Panc1 (cell line): ENCODE results near the gene BRD4. TPM values are rescaled to one million over a fixed set of nuclear protein-coding genes. Genes with fewer than 3 reads are reported as not detected.
"Not testable (repeated sequence)": the region's sequence is repeated elsewhere in the genome, so short reads cannot be mapped to it uniquely, and the experiment has no call there.

Experiments used
- ATAC-seq: fragments of 200-7000 bp; cut with Tn5 transposase; 2 replicates; pipeline ENCODE4 v1.9.1; 2020; ENCODE audit warnings: mild to moderate bottlenecking, moderate library complexity
- BruUV-seq: library from RNA; stranded (reverse); fragments of 400-500 nt; replicated peaks from 2 replicates; lab custom pipeline; 2021; lab: Mats Ljungman, UMichigan
- CTCF ChIA-PET: fragments of 300-600 bp; sonication (Branson Sonifier 250); formaldehyde crosslinking; loops from one replicate; lab custom pipeline; 2022; ENCODE audit warnings: antibody characterized with exemption; lab: Charles Lee
- POLR2A ChIA-PET: fragments of 300-600 bp; sonication (Branson Sonifier 250); formaldehyde crosslinking; loops from one replicate; lab custom pipeline; 2022; ENCODE audit warnings: antibody characterized with exemption; lab: Charles Lee
- DNase-seq: peaks from one replicate; pipeline ENCODE4 v3.0.0-alpha.2; 2010; ENCODE audit warnings: low read depth, low spot score
- H3K27ac ChIP-seq: 2 replicates; pipeline ENCODE4 v1.5.1; 2011; ENCODE audit warnings: mild to moderate bottlenecking, low read length, inconsistent platforms
- H3K27me3 ChIP-seq: fragments of 200-500 bp; sonication (Bioruptor generic); 2 replicates; pipeline ENCODE4 v1.6.0; 2014; ENCODE audit warnings: low read length, inconsistent platforms; ENCODE audit not compliant: control insufficient read depth, insufficient read depth
- H3K36me3 ChIP-seq: fragments of 200-500 bp; sonication (Bioruptor generic); 2 replicates; pipeline ENCODE4 v1.5.1; 2014; ENCODE audit warnings: inconsistent platforms, mild to moderate bottlenecking, low read length, moderate library complexity; ENCODE audit not compliant: control insufficient read depth, insufficient read depth
- H3K4me1 ChIP-seq: 2 replicates; pipeline ENCODE4 v1.5.1; 2011; ENCODE audit warnings: inconsistent platforms, mild to moderate bottlenecking, low read length, moderate library complexity; ENCODE audit not compliant: control insufficient read depth, insufficient read depth
- H3K4me3 ChIP-seq, 2 experiments: 2 replicates each; pipeline ENCODE4 v1.5.1; 2011 to 2012; ENCODE audit warnings: low read depth in 2 of 2, low read length in 2 of 2, mild to moderate bottlenecking in 2 of 2, inconsistent platforms in 1 of 2, moderate library complexity in 1 of 2
- H3K9me3 ChIP-seq: fragments of 200-500 bp; sonication (Bioruptor generic); 2 replicates; pipeline ENCODE4 v1.5.1; 2014; ENCODE audit warnings: low read depth, mild to moderate bottlenecking, inconsistent platforms, low read length, moderate library complexity; ENCODE audit not compliant: control insufficient read depth, insufficient read depth
- POLR2AphosphoS5 ChIP-seq: IDR thresholded peaks from 2 replicates; pipeline ENCODE4 v1.6.1; 2012; ENCODE audit warnings: mild to moderate bottlenecking, low read depth, low read length, moderate library complexity
- SIN3A ChIP-seq: IDR thresholded peaks from 2 replicates; pipeline ENCODE4 v1.6.1; 2012; ENCODE audit warnings: low read depth, mild to moderate bottlenecking, low read length, moderate library complexity, borderline replicate concordance; ENCODE audit not compliant: insufficient read depth
- TCF7L2 ChIP-seq: IDR thresholded peaks from 2 replicates; pipeline ENCODE4 v1.6.1; 2011; ENCODE audit warnings: mild to moderate bottlenecking, low read depth, low read length, inconsistent platforms
- in situ Hi-C: cut with HindIII; loops from 2 replicates; pipeline ENCODE4 v1.10.0; 2016; ENCODE audit warnings: low sequenced_read_pairs, low pct_unique_long_range_greater_than_20kb
- intact Hi-C: fragments of 100-400 bp; cut with micrococcal nuclease; formaldehyde crosslinking; loops from one replicate; pipeline ENCODE4 v1.10.0; 2022; ENCODE audit not compliant: unreplicated experiment
- total RNA-seq: library from RNA; stranded (reverse); gene quantifications from one replicate; pipeline ENCODE4 v1.2.1, GENCODE V29; 2021; ENCODE audit not compliant: unreplicated experiment
- TF ChIP-seq, protein P1 (sequence below): fragments of 450-650 bp; IDR thresholded peaks from 2 replicates; pipeline ENCODE4 v1.5.1; 2017; ENCODE audit warnings: mild to moderate bottlenecking
- TF ChIP-seq, protein P2 (sequence below), 2 experiments: IDR thresholded peaks; 2 replicates each; pipeline ENCODE4 v1.6.1; 2011 to 2012; ENCODE audit warnings: low read depth in 2 of 2, control low read depth in 1 of 2, low read length in 1 of 2, mild to moderate bottlenecking in 1 of 2, moderate library complexity in 1 of 2; ENCODE audit not compliant: insufficient read depth in 1 of 2

The BRD4 gene
- total RNA-seq, 1 experiment from 2014 or later = 102 TPM

DNA sequence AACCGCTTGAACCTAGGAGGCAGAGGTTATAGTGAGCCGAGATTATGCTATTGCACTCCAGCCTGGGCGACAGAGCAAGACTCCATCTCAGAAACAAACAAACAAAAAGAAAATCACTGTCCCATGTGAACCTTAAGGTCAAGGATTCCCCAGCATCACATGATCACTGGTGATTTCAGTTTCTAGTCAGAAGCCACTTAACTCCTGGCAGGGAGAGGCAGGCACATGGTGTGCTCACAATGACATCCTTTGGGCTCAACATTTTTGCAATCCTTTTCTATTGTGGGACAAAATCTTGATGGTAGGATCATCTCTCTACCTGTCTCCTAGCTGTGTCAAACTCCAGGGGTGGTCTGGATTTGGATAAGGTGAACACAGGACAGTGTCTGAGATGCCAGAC lies 35.1 kb upstream of the BRD4 start:
- ATAC-seq (no peak), DNase-seq (no peak)
- ChIA-PET POLR2A (no interaction called here), CTCF (no interaction called here)
- Histone ChIP-seq H3K4me1 (no peaks in the 10 kb centered on the region), H3K27me3 (no peaks in the 10 kb centered on the region), H3K27ac (no peak overlapping the region), H3K9me3 (no peaks in the 10 kb centered on the region), H3K36me3 (no peaks in the 10 kb centered on the region), H3K4me3 (no peak overlapping the region)
- intact Hi-C loops (no loop called here), in situ Hi-C loops (no loop called here)
- TF ChIP-seq, protein P1, sequence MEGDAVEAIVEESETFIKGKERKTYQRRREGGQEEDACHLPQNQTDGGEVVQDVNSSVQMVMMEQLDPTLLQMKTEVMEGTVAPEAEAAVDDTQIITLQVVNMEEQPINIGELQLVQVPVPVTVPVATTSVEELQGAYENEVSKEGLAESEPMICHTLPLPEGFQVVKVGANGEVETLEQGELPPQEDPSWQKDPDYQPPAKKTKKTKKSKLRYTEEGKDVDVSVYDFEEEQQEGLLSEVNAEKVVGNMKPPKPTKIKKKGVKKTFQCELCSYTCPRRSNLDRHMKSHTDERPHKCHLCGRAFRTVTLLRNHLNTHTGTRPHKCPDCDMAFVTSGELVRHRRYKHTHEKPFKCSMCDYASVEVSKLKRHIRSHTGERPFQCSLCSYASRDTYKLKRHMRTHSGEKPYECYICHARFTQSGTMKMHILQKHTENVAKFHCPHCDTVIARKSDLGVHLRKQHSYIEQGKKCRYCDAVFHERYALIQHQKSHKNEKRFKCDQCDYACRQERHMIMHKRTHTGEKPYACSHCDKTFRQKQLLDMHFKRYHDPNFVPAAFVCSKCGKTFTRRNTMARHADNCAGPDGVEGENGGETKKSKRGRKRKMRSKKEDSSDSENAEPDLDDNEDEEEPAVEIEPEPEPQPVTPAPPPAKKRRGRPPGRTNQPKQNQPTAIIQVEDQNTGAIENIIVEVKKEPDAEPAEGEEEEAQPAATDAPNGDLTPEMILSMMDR = no peak
- TF ChIP-seq TCF7L2 = no peak
- no peak for TF ChIP-seq POLR2AphosphoS5
- no peak for TF ChIP-seq SIN3A
- TF ChIP-seq, protein P2, sequence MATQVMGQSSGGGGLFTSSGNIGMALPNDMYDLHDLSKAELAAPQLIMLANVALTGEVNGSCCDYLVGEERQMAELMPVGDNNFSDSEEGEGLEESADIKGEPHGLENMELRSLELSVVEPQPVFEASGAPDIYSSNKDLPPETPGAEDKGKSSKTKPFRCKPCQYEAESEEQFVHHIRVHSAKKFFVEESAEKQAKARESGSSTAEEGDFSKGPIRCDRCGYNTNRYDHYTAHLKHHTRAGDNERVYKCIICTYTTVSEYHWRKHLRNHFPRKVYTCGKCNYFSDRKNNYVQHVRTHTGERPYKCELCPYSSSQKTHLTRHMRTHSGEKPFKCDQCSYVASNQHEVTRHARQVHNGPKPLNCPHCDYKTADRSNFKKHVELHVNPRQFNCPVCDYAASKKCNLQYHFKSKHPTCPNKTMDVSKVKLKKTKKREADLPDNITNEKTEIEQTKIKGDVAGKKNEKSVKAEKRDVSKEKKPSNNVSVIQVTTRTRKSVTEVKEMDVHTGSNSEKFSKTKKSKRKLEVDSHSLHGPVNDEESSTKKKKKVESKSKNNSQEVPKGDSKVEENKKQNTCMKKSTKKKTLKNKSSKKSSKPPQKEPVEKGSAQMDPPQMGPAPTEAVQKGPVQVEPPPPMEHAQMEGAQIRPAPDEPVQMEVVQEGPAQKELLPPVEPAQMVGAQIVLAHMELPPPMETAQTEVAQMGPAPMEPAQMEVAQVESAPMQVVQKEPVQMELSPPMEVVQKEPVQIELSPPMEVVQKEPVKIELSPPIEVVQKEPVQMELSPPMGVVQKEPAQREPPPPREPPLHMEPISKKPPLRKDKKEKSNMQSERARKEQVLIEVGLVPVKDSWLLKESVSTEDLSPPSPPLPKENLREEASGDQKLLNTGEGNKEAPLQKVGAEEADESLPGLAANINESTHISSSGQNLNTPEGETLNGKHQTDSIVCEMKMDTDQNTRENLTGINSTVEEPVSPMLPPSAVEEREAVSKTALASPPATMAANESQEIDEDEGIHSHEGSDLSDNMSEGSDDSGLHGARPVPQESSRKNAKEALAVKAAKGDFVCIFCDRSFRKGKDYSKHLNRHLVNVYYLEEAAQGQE (IDR thresholded peaks at IDR 0.05; ENCODE audit: insufficient read depth in 1 of 2, low read depth in 2 of 2, low read length in 1 of 2) = no peak
- no TSS peak for BruUV-seq

DNA sequence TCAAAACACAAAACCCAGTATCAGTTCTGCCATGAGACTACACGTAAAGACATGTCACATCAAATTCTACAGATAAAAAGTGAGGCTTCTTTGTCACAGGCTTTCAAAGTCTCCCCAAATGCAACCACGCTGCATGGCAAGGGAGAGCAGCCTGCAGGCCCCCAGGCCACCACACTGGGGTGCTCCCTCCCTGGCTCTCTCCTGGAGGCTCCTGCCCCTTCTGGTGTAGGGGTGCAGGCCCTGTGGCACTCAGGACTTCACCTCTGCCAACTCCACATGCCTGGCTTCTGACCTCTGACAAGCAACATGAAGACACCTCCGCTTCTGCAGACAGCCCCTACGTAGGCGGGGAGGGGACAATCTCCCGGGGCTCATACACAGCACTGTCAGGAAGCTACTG lies 32.9 kb upstream of the BRD4 start:
- Histone ChIP-seq H3K4me3 (no peak overlapping the region), H3K9me3 (no peaks in the 10 kb centered on the region), H3K36me3 (0 out of 2 replicates have a peak, but pooled peaks cover 2% of the 10 kb centered on the region), H3K4me1 (no peaks in the 10 kb centered on the region), H3K27me3 (no peaks in the 10 kb centered on the region), H3K27ac (no peak overlapping the region)
- intact Hi-C loops (no loop called here), in situ Hi-C loops (no loop called here)
- ATAC-seq (no peak), DNase-seq (no peak)
- ChIA-PET CTCF (no interaction called here), POLR2A (interaction anchor here (0.6 kb wide), 1 partner anchor 15 kb away, joined by 5 read pairs; no protein-coding TSS in a partner anchor)
- no TSS peak for BruUV-seq
- TF ChIP-seq SIN3A = no peak
- no peak for TF ChIP-seq POLR2AphosphoS5
- TF ChIP-seq, protein P1 = no peak
- TF ChIP-seq, protein P2 (IDR thresholded peaks at IDR 0.05; ENCODE audit: insufficient read depth in 1 of 2, low read depth in 2 of 2, low read length in 1 of 2) = no peak
- TF ChIP-seq TCF7L2 = no peak

DNA sequence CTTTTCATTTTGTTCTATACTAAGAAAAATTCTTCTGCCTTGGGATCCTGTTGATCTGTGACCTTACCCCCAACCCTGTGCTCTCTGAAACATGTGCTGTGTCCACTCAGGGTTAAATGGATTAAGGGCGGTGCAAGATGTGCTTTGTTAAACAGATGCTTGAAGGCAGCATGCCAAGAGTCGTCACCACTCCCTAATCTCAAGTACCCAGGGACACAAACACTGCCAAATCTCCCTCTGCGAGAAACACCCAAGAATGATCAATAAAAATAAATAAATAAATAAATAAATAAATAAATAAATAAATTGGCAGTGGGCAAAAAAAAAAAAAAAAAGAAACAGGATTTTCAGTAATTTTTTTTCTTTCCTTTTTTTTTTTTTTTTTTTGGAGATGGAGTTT lies 31.5 kb upstream of the BRD4 start:
- in situ Hi-C loops, H3K27ac ChIP-seq, intact Hi-C loops, POLR2A ChIA-PET, CTCF ChIA-PET, H3K4me3 ChIP-seq, H3K9me3 ChIP-seq, H3K36me3 ChIP-seq, H3K4me1 ChIP-seq, BruUV-seq, H3K27me3 ChIP-seq, ATAC-seq, DNase-seq: not testable (repeated sequence)

DNA sequence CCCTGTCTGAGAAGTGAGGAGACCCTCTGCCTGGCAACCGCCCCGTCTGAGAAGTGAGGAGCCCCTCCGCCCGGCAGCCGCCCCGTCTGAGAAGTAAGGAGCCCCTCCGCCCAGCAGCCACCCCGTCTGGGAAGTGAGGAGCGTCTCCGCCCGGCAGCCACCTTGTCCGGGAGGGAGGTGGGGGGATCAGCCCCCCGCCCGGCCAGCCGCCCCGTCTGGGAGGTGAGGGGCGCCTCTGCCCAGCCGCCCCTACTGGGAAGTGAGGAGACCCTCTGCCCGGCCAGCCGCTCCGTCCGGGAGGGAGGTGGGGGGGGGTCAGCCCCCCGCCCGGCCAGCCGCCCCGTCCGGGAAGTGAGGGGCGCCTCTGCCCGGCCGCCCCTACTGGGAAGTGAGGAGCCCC lies 30.7 kb upstream of the BRD4 start:
- DNase-seq, H3K36me3 ChIP-seq, in situ Hi-C loops, BruUV-seq, ATAC-seq, CTCF ChIA-PET, POLR2A ChIA-PET, H3K4me3 ChIP-seq, H3K9me3 ChIP-seq, H3K27ac ChIP-seq, H3K27me3 ChIP-seq, intact Hi-C loops, H3K4me1 ChIP-seq: not testable (repeated sequence)
